ENCODE measurements around the gene SPTB. TPM values are rescaled to one million over a fixed set of nuclear protein-coding genes. Genes with fewer than 3 reads are reported as not detected.

Gene SPTB
- total and polyA plus RNA-seq, 9 of the 15 experiments (the other 6 are each of a cell fraction or from before 2014, with no cell fraction given): 0.21 to 45.9 (median 11.7) TPM

DNA sequence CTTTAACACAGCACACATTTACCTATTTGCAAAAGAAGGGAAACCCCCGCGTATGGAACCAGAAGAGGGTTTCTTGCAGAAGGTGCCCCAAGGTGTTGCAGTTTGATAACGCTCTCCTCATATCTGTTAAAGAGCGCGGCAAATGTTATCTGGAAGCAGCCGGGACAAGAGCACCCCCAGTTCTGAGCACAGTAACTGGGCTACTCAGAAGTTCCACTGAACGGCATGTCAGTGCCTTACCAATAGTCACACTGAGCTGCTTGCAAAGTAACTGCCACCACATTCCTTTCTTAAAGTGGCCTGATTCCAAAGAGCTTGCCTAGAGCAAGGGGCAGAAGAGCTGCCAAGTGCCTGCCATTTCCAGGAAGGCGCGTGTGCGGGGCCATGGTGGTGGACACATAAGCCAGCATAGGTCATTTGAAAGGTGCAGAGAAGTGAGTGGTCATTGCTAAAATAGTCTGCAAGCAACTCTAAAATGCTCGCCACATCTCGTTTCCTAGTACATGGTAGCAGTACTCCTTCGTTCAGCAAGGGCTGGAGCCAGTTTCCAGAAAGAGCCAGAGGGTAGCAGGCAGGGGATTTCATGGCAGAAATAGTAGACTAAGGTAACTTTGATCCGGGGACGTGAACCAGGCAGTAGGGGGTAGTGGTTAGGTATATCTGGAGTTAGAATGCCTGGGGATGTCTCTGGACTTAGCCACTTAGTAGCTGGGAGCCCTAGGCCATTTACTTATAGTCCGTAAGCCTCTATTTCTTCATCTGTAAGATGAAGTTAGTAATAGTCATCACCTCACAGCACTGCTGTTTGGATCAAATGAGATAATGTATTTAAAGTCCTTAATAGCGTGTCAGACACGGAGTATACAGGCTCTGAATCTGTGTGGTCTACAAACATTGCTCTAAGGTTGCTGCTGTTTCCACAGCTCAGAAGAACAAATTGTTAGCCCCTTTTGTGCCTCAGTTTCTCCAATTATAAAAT is 37.6 kb downstream of the SPTB start (continued):
- TF ChIP-seq, protein P1, sequence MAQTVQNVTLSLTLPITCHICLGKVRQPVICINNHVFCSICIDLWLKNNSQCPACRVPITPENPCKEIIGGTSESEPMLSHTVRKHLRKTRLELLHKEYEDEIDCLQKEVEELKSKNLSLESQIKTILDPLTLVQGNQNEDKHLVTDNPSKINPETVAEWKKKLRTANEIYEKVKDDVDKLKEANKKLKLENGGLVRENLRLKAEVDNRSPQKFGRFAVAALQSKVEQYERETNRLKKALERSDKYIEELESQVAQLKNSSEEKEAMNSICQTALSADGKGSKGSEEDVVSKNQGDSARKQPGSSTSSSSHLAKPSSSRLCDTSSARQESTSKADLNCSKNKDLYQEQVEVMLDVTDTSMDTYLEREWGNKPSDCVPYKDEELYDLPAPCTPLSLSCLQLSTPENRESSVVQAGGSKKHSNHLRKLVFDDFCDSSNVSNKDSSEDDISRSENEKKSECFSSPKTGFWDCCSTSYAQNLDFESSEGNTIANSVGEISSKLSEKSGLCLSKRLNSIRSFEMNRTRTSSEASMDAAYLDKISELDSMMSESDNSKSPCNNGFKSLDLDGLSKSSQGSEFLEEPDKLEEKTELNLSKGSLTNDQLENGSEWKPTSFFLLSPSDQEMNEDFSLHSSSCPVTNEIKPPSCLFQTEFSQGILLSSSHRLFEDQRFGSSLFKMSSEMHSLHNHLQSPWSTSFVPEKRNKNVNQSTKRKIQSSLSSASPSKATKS (CRISPR knock-in tag; IDR thresholded peaks at IDR 0.05): no peak
- TF ChIP-seq, protein P2, sequence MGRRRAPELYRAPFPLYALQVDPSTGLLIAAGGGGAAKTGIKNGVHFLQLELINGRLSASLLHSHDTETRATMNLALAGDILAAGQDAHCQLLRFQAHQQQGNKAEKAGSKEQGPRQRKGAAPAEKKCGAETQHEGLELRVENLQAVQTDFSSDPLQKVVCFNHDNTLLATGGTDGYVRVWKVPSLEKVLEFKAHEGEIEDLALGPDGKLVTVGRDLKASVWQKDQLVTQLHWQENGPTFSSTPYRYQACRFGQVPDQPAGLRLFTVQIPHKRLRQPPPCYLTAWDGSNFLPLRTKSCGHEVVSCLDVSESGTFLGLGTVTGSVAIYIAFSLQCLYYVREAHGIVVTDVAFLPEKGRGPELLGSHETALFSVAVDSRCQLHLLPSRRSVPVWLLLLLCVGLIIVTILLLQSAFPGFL (CRISPR knock-in tag; IDR thresholded peaks at IDR 0.05): no peak
- no peak for TF ChIP-seq TAF7 (tag; IDR thresholded peaks at IDR 0.05)
- TF ChIP-seq, protein P3, sequence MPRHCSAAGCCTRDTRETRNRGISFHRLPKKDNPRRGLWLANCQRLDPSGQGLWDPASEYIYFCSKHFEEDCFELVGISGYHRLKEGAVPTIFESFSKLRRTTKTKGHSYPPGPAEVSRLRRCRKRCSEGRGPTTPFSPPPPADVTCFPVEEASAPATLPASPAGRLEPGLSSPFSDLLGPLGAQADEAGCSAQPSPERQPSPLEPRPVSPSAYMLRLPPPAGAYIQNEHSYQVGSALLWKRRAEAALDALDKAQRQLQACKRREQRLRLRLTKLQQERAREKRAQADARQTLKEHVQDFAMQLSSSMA (CRISPR knock-in tag; IDR thresholded peaks at IDR 0.05): no peak
- TF ChIP-seq STAT5B (CRISPR knock-in tag; IDR thresholded peaks at IDR 0.05): no peak
- TF ChIP-seq ZNF316 (IDR thresholded peaks at IDR 0.05): no peak
- TF ChIP-seq NELFE (IDR thresholded peaks at IDR 0.05; ENCODE audit: insufficient read depth, insufficient read length): no peak
- no peak for TF ChIP-seq ZNF41 (CRISPR knock-in tag; conservative IDR thresholded peaks at IDR 0.05)
- TF ChIP-seq, protein P4, sequence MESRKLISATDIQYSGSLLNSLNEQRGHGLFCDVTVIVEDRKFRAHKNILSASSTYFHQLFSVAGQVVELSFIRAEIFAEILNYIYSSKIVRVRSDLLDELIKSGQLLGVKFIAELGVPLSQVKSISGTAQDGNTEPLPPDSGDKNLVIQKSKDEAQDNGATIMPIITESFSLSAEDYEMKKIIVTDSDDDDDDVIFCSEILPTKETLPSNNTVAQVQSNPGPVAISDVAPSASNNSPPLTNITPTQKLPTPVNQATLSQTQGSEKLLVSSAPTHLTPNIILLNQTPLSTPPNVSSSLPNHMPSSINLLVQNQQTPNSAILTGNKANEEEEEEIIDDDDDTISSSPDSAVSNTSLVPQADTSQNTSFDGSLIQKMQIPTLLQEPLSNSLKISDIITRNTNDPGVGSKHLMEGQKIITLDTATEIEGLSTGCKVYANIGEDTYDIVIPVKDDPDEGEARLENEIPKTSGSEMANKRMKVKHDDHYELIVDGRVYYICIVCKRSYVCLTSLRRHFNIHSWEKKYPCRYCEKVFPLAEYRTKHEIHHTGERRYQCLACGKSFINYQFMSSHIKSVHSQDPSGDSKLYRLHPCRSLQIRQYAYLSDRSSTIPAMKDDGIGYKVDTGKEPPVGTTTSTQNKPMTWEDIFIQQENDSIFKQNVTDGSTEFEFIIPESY (CRISPR knock-in tag; IDR thresholded peaks at IDR 0.05): no peak
- TF ChIP-seq, protein P5, sequence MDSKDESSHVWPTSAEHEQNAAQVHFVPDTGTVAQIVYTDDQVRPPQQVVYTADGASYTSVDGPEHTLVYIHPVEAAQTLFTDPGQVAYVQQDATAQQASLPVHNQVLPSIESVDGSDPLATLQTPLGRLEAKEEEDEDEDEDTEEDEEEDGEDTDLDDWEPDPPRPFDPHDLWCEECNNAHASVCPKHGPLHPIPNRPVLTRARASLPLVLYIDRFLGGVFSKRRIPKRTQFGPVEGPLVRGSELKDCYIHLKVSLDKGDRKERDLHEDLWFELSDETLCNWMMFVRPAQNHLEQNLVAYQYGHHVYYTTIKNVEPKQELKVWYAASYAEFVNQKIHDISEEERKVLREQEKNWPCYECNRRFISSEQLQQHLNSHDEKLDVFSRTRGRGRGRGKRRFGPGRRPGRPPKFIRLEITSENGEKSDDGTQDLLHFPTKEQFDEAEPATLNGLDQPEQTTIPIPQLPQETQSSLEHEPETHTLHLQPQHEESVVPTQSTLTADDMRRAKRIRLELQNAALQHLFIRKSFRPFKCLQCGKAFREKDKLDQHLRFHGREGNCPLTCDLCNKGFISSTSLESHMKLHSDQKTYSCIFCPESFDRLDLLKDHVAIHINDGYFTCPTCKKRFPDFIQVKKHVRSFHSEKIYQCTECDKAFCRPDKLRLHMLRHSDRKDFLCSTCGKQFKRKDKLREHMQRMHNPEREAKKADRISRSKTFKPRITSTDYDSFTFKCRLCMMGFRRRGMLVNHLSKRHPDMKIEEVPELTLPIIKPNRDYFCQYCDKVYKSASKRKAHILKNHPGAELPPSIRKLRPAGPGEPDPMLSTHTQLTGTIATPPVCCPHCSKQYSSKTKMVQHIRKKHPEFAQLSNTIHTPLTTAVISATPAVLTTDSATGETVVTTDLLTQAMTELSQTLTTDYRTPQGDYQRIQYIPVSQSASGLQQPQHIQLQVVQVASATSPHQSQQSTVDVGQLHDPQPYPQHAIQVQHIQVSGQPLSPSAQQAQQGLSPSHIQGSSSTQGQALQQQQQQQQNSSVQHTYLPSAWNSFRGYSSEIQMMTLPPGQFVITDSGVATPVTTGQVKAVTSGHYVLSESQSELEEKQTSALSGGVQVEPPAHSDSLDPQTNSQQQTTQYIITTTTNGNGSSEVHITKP (IDR thresholded peaks at IDR 0.05; ENCODE audit: partially characterized antibody): peak; percentile 33
- TF ChIP-seq MCM7 (IDR thresholded peaks at IDR 0.05): no peak
- TF ChIP-seq SREBF2 (CRISPR knock-in tag; IDR thresholded peaks at IDR 0.05): no peak
- TF ChIP-seq, protein P6, sequence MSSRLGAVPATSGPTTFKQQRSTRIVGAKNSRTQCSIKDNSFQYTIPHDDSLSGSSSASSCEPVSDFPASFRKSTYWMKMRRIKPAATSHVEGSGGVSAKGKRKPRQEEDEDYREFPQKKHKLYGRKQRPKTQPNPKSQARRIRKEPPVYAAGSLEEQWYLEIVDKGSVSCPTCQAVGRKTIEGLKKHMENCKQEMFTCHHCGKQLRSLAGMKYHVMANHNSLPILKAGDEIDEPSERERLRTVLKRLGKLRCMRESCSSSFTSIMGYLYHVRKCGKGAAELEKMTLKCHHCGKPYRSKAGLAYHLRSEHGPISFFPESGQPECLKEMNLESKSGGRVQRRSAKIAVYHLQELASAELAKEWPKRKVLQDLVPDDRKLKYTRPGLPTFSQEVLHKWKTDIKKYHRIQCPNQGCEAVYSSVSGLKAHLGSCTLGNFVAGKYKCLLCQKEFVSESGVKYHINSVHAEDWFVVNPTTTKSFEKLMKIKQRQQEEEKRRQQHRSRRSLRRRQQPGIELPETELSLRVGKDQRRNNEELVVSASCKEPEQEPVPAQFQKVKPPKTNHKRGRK (tag; IDR thresholded peaks at IDR 0.05): no peak
- no peak for TF ChIP-seq OTX1 (CRISPR knock-in tag; IDR thresholded peaks at IDR 0.05)
- TF ChIP-seq HIVEP1 (CRISPR knock-in tag; IDR thresholded peaks at IDR 0.05): no peak
- TF ChIP-seq CAMTA2 (CRISPR knock-in tag; conservative IDR thresholded peaks at IDR 0.05): no peak

Data from K562 (cell line).